Osteocyte (in vitro differentiated cells): Measurements from ENCODE around the gene CFAP46. TPM values are rescaled to one million over a fixed set of nuclear protein-coding genes. Genes with fewer than 3 reads are reported as not detected.
"Not testable (repeated sequence)": the region's sequence is repeated elsewhere in the genome, so short reads cannot be mapped to it uniquely, and the experiment has no call there.

ENCODE experiments used
- DNase-seq: peaks from one replicate; pipeline ENCODE4 v3.0.0; 2021; ENCODE audit warnings: mixed read lengths; ENCODE audit not compliant: unreplicated experiment; ENCODE audit errors: extremely low spot score
- H3K27ac Mint-ChIP-seq: one replicate; pipeline ENCODE4 v1.8.0; 2021; ENCODE audit warnings: mild to moderate bottlenecking, mixed read lengths; ENCODE audit not compliant: unreplicated experiment
- H3K27me3 Mint-ChIP-seq: one replicate; pipeline ENCODE4 v1.8.0; 2021; ENCODE audit warnings: mixed read lengths; ENCODE audit not compliant: unreplicated experiment
- H3K36me3 Mint-ChIP-seq: one replicate; pipeline ENCODE4 v1.8.0; 2021; ENCODE audit warnings: mixed read lengths; ENCODE audit not compliant: unreplicated experiment
- H3K4me1 Mint-ChIP-seq: one replicate; pipeline ENCODE4 v1.8.0; 2021; ENCODE audit warnings: mixed read lengths; ENCODE audit not compliant: unreplicated experiment
- H3K4me3 Mint-ChIP-seq: one replicate; pipeline ENCODE4 v1.8.0; 2021; ENCODE audit warnings: mild to moderate bottlenecking, moderate library complexity, mixed read lengths; ENCODE audit not compliant: unreplicated experiment
- H3K9me3 Mint-ChIP-seq: one replicate; pipeline ENCODE4 v1.8.0; 2021; ENCODE audit warnings: mixed read lengths; ENCODE audit not compliant: unreplicated experiment
- total RNA-seq: library from RNA; stranded (reverse); gene quantifications from 2 replicates; pipeline ENCODE4 v1.2.1, GENCODE V29; 2021
- TF ChIP-seq, protein P1 (sequence below): fragments of 200-600 bp; sonication (generic); IDR thresholded peaks from 2 replicates; pipeline ENCODE4 v1.5.0; 2021; ENCODE audit warnings: antibody characterized with exemption, mild to moderate bottlenecking, moderate library complexity

The CFAP46 gene
- total RNA-seq, 1 donor from 2014 or later, result 0.56 TPM

DNA sequence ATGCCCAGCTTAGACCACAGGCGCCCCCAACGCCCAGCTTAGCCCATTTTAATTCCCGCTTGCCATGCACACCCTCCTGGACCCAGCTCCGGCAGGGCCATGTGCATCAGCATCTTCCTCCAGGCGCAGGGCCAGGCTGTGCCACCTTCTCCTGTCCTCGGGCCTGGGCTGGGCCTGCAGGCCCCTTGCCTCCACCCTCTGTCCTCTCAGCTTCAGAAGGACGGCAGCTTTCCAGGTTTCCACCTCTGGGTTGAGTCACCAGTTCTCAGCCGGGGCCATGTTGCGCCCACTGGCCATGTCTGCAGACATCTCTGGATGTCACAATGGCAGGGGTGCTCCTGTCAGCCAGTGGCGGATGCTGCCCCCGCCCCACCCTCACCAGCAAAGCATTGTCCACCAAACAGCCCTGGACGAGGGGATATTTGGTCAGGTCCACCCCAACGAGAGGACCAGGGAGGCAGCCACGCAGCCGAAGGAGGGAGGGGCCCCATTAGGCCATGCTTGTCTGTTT is 97.3 kb downstream of the CFAP46 start:
- Mint-ChIP-seq H3K4me3 (no peak overlapping the region), H3K9me3 (peaks cover 11% of the 10 kb centered on the region), H3K36me3 (peaks cover 4% of the 10 kb centered on the region), H3K27ac (no peak overlapping the region), H3K27me3 (peaks cover 5% of the 10 kb centered on the region), H3K4me1 (no peaks in the 10 kb centered on the region)
- peak; percentile 80 for DNase-seq
- TF ChIP-seq, protein P1, sequence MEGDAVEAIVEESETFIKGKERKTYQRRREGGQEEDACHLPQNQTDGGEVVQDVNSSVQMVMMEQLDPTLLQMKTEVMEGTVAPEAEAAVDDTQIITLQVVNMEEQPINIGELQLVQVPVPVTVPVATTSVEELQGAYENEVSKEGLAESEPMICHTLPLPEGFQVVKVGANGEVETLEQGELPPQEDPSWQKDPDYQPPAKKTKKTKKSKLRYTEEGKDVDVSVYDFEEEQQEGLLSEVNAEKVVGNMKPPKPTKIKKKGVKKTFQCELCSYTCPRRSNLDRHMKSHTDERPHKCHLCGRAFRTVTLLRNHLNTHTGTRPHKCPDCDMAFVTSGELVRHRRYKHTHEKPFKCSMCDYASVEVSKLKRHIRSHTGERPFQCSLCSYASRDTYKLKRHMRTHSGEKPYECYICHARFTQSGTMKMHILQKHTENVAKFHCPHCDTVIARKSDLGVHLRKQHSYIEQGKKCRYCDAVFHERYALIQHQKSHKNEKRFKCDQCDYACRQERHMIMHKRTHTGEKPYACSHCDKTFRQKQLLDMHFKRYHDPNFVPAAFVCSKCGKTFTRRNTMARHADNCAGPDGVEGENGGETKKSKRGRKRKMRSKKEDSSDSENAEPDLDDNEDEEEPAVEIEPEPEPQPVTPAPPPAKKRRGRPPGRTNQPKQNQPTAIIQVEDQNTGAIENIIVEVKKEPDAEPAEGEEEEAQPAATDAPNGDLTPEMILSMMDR, result no peak

DNA sequence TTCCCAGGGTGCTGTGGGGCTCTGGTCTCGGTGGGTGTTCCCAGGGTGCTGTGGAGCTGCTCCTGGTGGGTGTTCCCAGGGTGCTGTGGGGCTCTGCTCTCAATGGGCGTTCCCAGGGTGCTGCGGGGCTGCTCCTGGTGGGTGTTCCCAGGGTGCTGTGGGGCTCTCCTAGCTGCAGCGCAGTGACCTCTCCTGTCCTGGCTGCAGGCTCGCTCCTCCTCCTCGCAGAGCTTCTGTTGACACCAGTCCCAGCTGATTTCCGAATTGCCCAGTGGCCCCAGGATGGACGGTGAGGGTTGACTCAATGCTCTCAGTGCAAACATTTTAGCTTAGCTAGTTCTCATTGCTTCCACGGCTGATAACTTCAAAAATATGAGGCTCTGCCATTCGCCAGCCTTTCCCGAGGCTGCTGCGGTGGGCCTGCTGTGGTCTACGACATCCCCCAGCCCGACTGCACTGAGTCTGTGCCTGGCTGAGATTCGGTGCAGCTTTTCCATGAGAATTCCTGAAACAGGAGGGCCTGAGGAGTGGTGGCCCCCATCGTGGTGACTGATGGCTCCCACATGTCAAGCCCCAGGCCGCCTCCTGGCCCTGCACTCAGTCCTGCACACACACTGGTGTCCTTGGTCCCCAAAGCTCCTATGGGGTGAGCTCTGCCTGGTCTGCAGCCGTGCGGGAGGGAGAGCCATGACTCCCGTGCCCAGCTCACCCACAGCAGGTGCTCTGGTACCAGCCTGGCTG is 98.1 kb downstream of the CFAP46 start:
- H3K27me3 Mint-ChIP-seq, result peaks cover 5% of the 10 kb centered on the region
- TF ChIP-seq, protein P1, result no peak
- H3K4me3 Mint-ChIP-seq, result no peak overlapping the region
- no peak overlapping the region for H3K27ac Mint-ChIP-seq
- no peaks in the 10 kb centered on the region for H3K4me1 Mint-ChIP-seq
- H3K36me3 Mint-ChIP-seq, result peaks cover 4% of the 10 kb centered on the region
- DNase-seq, result peak; percentile 73
- peaks cover 11% of the 10 kb centered on the region for H3K9me3 Mint-ChIP-seq

DNA sequence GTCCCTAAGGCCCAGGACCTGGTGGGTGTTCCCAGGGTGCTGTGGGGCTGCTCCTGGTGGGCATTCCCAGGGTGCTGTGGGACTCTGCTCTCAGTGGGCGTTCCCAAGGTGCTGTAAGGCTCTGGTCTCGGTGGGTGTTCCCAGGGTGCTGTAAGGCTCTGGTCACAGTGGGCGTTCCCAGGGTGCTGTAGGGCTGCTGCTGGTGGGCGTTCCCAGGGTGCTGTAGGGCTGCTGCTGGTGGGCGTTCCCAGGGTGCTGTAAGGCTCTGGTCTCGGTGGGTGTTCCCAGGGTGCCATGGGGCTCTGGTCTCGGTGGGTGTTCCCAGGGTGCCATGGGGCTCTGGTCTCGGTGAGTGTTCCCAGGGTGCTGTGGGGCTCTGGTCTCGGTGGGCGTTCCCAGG is 99.1 kb downstream of the CFAP46 start:
- peak; percentile 73 for DNase-seq
- not testable (repeated sequence) for H3K4me1 Mint-ChIP-seq, H3K27me3 Mint-ChIP-seq, H3K36me3 Mint-ChIP-seq, H3K4me3 Mint-ChIP-seq, H3K27ac Mint-ChIP-seq
- peaks cover 11% of the 10 kb centered on the region for H3K9me3 Mint-ChIP-seq

DNA sequence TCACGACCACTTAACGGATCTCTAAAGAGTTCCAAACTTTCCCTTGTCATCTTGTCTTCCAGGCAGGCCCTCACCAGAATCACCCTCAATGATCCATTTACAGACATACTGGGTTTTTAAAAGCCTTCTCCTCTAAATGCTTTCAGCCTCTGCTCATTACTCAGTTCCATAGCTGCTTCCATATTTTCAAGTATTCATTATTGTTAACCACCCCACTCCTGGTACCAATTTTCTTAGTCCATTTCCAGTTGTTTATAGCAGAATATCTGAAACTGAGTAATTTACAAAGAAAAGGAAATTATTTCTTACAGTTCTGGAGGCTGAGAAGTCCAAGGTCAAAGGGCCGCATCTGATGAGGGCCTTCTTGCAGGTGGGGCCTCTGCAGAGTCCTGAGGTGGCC is 100.0 kb downstream of the CFAP46 start:
- H3K9me3 Mint-ChIP-seq, result peaks cover 11% of the 10 kb centered on the region
- peaks cover 2% of the 10 kb centered on the region for H3K27me3 Mint-ChIP-seq
- H3K36me3 Mint-ChIP-seq, result peaks cover 4% of the 10 kb centered on the region
- TF ChIP-seq, protein P1, result no peak
- no peaks in the 10 kb centered on the region for H3K4me1 Mint-ChIP-seq
- H3K27ac Mint-ChIP-seq, result no peak overlapping the region
- no peak for DNase-seq
- no peak overlapping the region for H3K4me3 Mint-ChIP-seq

DNA sequence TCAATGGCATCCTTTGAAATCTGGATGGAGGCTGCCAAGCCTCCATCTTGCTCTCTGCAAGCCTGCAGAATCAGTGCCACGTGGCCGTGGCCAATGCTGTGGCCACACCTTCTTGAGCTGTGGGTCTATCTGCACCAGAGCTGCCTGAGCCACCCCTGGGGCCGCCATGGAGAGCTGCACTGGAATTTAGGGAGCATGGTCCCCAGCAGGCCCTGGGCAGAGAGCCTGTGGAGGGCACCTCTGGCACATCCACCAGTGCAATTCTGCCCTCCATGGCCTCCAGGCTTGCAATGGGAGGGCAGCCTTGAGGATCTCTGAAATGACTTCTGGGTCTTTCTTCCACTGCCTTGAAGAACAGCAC is 100.8 kb downstream of the CFAP46 start:
- peaks cover 11% of the 10 kb centered on the region for H3K9me3 Mint-ChIP-seq
- TF ChIP-seq, protein P1, result no peak
- H3K4me3 Mint-ChIP-seq, result no peak overlapping the region
- no peaks in the 10 kb centered on the region for H3K4me1 Mint-ChIP-seq
- H3K27me3 Mint-ChIP-seq, result peaks cover 2% of the 10 kb centered on the region
- DNase-seq, result peak; percentile 70
- no peak overlapping the region for H3K27ac Mint-ChIP-seq
- peaks cover 4% of the 10 kb centered on the region for H3K36me3 Mint-ChIP-seq
